ENCODE results near the gene BBS4. TPM values are rescaled to one million over a fixed set of nuclear protein-coding genes. Genes with fewer than 3 reads are reported as not detected.

Gene BBS4
- total and polyA plus RNA-seq, 2 experiments from 2014 or later: 37.9 to 86.8 TPM

DNA sequence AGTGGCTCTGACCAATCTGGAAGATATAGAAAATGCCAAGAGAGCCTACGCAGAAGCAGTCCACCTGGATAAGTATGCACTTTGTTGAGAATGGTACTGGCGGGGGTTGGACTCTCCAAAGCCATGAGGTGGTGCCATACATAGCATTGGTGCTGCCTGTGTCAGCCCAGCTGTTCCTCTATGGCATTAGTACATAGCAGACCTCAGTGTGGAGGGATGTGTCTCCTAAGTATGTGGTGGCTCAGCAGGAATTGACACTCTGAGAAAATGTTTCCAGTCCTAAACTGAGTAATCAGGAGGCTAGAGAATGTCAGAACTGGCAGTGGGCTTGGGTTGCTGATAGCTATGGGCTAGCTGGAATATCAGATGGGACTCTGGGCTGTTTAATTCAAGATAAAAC lies 49.1 kb downstream of the BBS4 start:
- no peak for DNase-seq (ENCODE audit: low read depth in 1 of 2, low spot score in 1 of 2)
- Histone ChIP-seq H3K9me3 (ENCODE audit: low read depth) (no peaks in the 10 kb centered on the region), H3K4me3 (no peak overlapping the region), H3K27me3 (no peaks in the 10 kb centered on the region), H3K27ac (no peak overlapping the region), H3K36me3 (peaks cover 22% of the 10 kb centered on the region), H3K4me1 (ENCODE audit: low read depth) (no peaks in the 10 kb centered on the region)
- TF ChIP-seq, protein P1, sequence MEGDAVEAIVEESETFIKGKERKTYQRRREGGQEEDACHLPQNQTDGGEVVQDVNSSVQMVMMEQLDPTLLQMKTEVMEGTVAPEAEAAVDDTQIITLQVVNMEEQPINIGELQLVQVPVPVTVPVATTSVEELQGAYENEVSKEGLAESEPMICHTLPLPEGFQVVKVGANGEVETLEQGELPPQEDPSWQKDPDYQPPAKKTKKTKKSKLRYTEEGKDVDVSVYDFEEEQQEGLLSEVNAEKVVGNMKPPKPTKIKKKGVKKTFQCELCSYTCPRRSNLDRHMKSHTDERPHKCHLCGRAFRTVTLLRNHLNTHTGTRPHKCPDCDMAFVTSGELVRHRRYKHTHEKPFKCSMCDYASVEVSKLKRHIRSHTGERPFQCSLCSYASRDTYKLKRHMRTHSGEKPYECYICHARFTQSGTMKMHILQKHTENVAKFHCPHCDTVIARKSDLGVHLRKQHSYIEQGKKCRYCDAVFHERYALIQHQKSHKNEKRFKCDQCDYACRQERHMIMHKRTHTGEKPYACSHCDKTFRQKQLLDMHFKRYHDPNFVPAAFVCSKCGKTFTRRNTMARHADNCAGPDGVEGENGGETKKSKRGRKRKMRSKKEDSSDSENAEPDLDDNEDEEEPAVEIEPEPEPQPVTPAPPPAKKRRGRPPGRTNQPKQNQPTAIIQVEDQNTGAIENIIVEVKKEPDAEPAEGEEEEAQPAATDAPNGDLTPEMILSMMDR (IDR thresholded peaks at IDR 0.05; ENCODE audit: low read depth, low read length): no peak

DNA sequence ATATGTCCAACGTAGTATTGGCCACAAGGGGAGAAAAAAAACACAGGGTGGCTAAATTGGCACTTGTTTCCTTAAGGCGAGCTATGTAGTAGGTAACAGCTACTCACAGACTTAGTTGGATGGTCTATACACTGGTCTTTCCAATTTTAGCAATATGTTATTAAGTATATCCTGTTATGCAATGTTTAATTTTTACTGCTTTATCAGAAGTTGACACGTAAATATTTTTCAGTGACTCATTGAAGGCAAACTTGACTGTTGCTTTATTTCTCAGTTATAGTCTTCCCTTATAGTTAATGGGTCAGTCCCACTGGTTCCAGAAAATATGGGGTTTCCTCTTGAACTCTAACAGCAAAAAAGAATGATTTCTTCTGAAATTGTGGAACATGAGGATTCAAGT lies 51.1 kb downstream of the BBS4 start:
- Histone ChIP-seq H3K9me3 (ENCODE audit: low read depth) (no peaks in the 10 kb centered on the region), H3K36me3 (peaks cover 26% of the 10 kb centered on the region), H3K27me3 (no peaks in the 10 kb centered on the region), H3K27ac (no peak overlapping the region), H3K4me1 (ENCODE audit: low read depth) (no peaks in the 10 kb centered on the region), H3K4me3 (no peak overlapping the region)
- DNase-seq (ENCODE audit: low read depth in 1 of 2, low spot score in 1 of 2): peak in 1 of 2 donors; percentile 31
- TF ChIP-seq, protein P1 (IDR thresholded peaks at IDR 0.05; ENCODE audit: low read depth, low read length): no peak

DNA sequence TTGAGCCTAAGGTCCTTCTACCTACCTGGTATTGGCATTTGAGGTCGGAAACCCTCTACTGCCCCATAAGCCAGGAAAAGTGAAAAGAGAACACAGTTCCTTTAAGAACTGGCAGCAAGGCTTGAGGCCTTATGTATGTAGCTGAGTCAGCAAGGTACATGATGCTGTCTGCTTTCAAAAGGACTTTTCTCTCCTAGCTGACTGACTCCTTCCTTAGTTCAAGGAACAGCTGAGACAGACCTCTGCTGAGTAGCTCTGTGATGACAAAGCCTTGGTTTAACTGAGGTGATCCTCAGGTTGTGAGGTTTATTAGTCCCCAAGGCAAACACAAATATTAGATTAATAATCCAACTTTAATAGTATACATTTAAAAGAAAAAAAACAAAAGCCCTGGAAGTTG lies 51.7 kb downstream of the BBS4 start:
- DNase-seq (ENCODE audit: low read depth in 1 of 2, low spot score in 1 of 2): peak in 1 of 2 donors; percentile 18
- Histone ChIP-seq H3K27ac (no peak overlapping the region), H3K36me3 (peaks cover 24% of the 10 kb centered on the region), H3K4me1 (ENCODE audit: low read depth) (no peaks in the 10 kb centered on the region), H3K4me3 (no peak overlapping the region), H3K9me3 (ENCODE audit: low read depth) (no peaks in the 10 kb centered on the region), H3K27me3 (no peaks in the 10 kb centered on the region)
- TF ChIP-seq, protein P1 (IDR thresholded peaks at IDR 0.05; ENCODE audit: low read depth, low read length): no peak

DNA sequence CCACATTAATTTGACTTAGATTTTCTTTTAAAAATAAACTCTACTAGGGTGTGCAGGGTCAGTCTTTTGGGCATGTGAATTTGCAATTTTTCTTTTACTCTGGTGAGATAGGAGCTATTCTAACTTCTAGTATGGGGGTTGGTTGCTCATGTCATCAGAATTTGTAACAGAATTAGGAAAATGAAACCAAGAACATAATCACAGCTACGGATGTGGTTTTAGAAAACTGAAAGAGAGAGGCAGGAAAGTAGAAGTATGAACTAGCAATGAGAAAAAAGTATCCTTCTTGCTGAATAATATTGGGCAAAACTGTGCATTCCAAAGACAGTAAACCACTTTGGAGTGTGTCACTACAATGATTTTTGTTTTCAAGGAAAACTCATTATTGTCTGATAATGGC lies 54.2 kb downstream of the BBS4 start:
- H3K9me3 ChIP-seq (ENCODE audit: low read depth): no peaks in the 10 kb centered on the region
- no peaks in the 10 kb centered on the region for H3K4me1 ChIP-seq (ENCODE audit: low read depth)
- H3K36me3 ChIP-seq: peaks cover 23% of the 10 kb centered on the region
- H3K27ac ChIP-seq: no peak overlapping the region
- TF ChIP-seq, protein P1 (IDR thresholded peaks at IDR 0.05; ENCODE audit: low read depth, low read length): no peak
- H3K27me3 ChIP-seq: no peaks in the 10 kb centered on the region
- H3K4me3 ChIP-seq: no peak overlapping the region
- no peak for DNase-seq (ENCODE audit: low read depth in 1 of 2, low spot score in 1 of 2)

DNA sequence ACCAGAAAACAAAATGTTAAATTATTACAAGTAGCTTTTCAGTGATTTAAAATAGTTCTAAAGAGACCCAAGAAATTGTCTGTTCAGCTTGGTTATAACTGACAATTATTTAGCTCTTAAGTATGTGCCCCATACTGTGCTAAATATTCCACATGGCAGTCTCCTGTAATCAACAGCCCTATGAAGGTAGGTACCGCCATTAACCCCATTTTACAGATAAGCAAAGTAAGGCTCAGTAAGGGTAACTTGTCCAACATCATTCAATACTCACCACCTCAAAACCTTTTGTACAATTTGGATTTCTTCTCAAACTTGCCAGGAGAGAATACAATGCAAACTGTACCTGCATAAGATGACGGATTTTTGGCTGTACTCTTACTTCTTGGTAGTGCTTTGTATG lies 63.7 kb downstream of the BBS4 start:
- no peak overlapping the region for H3K4me3 ChIP-seq
- no peak for DNase-seq (ENCODE audit: low read depth in 1 of 2, low spot score in 1 of 2)
- no peak overlapping the region for H3K27ac ChIP-seq
- H3K36me3 ChIP-seq: peaks cover 18% of the 10 kb centered on the region
- H3K9me3 ChIP-seq (ENCODE audit: low read depth): no peaks in the 10 kb centered on the region
- H3K4me1 ChIP-seq (ENCODE audit: low read depth): no peaks in the 10 kb centered on the region
- TF ChIP-seq, protein P1 (IDR thresholded peaks at IDR 0.05; ENCODE audit: low read depth, low read length): no peak
- H3K27me3 ChIP-seq: no peaks in the 10 kb centered on the region

Data from cardiac muscle cell (in vitro differentiated cells and primary cell).